ENCODE measurements around the gene NIPAL3.
A peak's percentile ranks its signal among the peaks of the same experiment; 100 is the strongest.
"Not testable (repeated sequence)": the region's sequence is repeated elsewhere in the genome, so short reads cannot be mapped to it uniquely, and the experiment has no call there.

Gene NIPAL3

GRCh38 chr1:24490101-24490781 is 74.6 kb downstream of the NIPAL3 start:
- ATAC-seq (replicated peaks), result no peak
- DNase-seq, result no peak
- Mint-ChIP-seq H3K4me3 (no peak overlapping the region), H3K27ac (no peak overlapping the region), H3K36me3 (peaks cover 0 to 5% of the 10 kb centered on the region in 2 donors), H3K9me3 (peaks cover 0 to 1% of the 10 kb centered on the region in 2 donors), H3K27me3 (no peaks in the 10 kb centered on the region), H3K4me1 (peaks cover 10 to 21% of the 10 kb centered on the region in 2 donors)

- Mint-ChIP-seq H3K27me3 (no peaks in the 10 kb centered on the region), H3K36me3 (peaks cover 0 to 5% of the 10 kb centered on the region in 2 donors), H3K27ac (no peak overlapping the region), H3K9me3 (peaks cover 0 to 1% of the 10 kb centered on the region in 2 donors), H3K4me1 (peaks cover 8 to 18% of the 10 kb centered on the region in 2 donors), H3K4me3 (no peak overlapping the region)
- ATAC-seq (replicated peaks) (no peak), DNase-seq (no peak)
Observed at GRCh38 chr1:24491577-24492360, 76.2 kb downstream of the NIPAL3 start.

DNA sequence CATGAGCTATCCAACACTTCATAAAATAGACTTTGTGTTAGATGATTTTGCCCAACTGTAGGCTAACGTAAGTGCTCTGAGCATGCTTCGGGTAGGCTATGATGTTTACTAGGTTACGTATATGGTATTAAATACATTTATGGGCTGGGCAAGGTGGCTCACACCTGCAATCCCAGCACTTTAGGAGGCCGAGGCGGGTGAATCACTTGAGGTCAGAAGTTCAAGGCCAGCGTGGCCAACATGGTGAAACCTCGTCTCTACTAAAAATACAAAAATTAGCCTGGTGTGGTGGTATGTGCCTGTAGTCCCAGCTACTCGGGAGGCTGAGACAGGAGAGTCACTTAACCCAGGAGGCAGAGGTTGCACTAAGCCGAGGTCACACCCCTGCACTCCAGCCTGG is 77.3 kb downstream of the NIPAL3 start:
- not testable (repeated sequence) for ATAC-seq (replicated peaks); H3K9me3 Mint-ChIP-seq; H3K36me3 Mint-ChIP-seq; H3K27me3 Mint-ChIP-seq; H3K27ac Mint-ChIP-seq; H3K4me3 Mint-ChIP-seq; DNase-seq
- H3K4me1 Mint-ChIP-seq, result peaks cover 2 to 11% of the 10 kb centered on the region in 2 donors

DNA sequence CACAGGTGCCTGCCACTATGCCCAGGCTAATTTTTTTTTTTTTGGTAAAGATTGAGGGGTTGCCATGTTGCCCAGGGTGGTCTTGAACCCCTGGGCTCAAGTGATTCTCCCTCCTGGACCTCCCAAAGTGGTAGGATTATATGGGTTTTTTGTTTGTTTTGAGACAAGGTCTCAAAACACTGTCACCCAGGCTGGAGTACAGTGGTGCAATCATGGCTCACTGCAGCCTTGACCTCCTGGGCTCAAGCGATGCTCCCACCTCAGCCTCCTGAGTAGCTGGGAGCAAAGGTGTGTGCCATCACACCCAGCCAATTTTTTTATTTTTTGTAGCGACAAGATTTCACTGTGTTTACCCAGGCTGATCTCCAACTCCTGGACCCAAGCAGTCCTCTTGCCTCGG is 78.2 kb downstream of the NIPAL3 start:
- no peak for ATAC-seq (replicated peaks)
- no peak for DNase-seq
- no peaks in the 10 kb centered on the region for H3K9me3 Mint-ChIP-seq
- peaks cover 0 to 4% of the 10 kb centered on the region in 2 donors for H3K4me1 Mint-ChIP-seq
- no peaks in the 10 kb centered on the region for H3K27me3 Mint-ChIP-seq
- H3K36me3 Mint-ChIP-seq, result peaks cover 0 to 2% of the 10 kb centered on the region in 2 donors
- H3K27ac Mint-ChIP-seq, result no peak overlapping the region
- H3K4me3 Mint-ChIP-seq, result no peak overlapping the region

DNA sequence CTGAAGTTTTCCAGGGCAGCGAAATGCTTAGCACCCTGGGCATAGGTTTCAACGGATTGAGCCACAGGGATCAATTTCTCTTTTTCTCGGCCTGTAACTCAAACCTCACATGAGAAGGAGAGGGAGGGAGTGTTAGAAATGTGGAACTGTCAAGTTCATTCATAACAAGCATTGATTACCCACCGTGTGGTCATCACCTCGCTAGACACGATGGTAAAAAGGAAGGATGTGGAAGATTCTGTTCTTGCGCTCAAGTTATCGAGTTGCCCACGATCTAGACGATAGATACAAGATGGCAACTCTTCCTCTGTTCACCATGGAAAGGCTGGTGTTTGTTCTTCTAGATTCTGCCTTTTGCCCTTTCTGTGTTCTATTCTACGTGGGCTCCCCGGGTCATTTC is 83.0 kb downstream of the NIPAL3 start:
- DNase-seq (no peak), ATAC-seq (replicated peaks) (no peak)
- H3K9me3 Mint-ChIP-seq, result no peaks in the 10 kb centered on the region
- H3K36me3 Mint-ChIP-seq, result no peaks in the 10 kb centered on the region
- no peak overlapping the region for H3K4me3 Mint-ChIP-seq
- no peaks in the 10 kb centered on the region for H3K27me3 Mint-ChIP-seq
- H3K4me1 Mint-ChIP-seq, result peaks cover 12 to 23% of the 10 kb centered on the region in 2 donors
- no peak overlapping the region for H3K27ac Mint-ChIP-seq

DNA sequence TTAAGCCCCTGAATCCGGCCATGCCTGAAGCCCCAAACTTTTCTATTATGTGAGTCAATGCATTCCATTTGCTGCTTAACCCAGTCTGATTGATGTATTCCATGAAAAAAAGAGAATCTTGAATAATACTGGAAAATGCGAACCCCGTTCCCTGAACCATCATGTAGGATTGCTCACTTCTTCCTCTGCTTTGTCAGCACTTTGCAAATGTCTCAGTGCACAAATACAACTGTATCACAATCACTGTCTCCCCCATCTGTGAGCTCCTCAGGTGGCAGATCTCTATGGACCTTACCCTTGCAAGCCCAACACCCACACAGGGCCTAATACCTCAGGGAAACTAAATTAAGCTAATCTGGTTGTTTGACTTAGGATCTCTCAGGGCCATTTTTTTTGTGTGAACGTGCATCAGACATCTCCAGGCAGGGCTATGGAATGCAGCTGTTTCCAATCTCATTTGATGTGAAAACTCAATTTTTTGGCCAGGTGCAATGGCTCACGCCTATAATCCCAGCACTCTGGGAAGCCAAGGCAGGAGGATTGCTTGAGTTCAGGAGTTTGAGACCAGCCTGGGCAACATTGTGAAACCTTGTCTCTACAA is 84.9 kb downstream of the NIPAL3 start:
- H3K4me3 Mint-ChIP-seq, result no peak overlapping the region
- H3K4me1 Mint-ChIP-seq, result peaks cover 18 to 38% of the 10 kb centered on the region in 2 donors
- DNase-seq (no peak), ATAC-seq (replicated peaks) (no peak)
- no peak overlapping the region for H3K27ac Mint-ChIP-seq
- H3K9me3 Mint-ChIP-seq, result no peaks in the 10 kb centered on the region
- H3K27me3 Mint-ChIP-seq, result no peaks in the 10 kb centered on the region
- H3K36me3 Mint-ChIP-seq, result no peaks in the 10 kb centered on the region

- peak in 1 of 2 donors; percentile 14 for ATAC-seq (replicated peaks)
- H3K27me3 Mint-ChIP-seq, result no peaks in the 10 kb centered on the region
- H3K9me3 Mint-ChIP-seq, result no peaks in the 10 kb centered on the region
- peaks cover 21 to 46% of the 10 kb centered on the region in 2 donors for H3K4me1 Mint-ChIP-seq
- DNase-seq, result no peak
- H3K36me3 Mint-ChIP-seq, result no peaks in the 10 kb centered on the region
- peak overlapping the region; percentile 75 for H3K27ac Mint-ChIP-seq
- H3K4me3 Mint-ChIP-seq, result peak overlapping the region; percentile 83 to 87
Observed at GRCh38 chr1:24501371-24502064, 85.9 kb downstream of the NIPAL3 start.

GRCh38 chr1:24502065-24502708 is 86.6 kb downstream of the NIPAL3 start:
- DNase-seq, result peak; percentile 53
- Mint-ChIP-seq H3K4me1 (peaks cover 23 to 52% of the 10 kb centered on the region in 2 donors), H3K27ac (peak overlapping the region; percentile 75), H3K27me3 (no peaks in the 10 kb centered on the region), H3K36me3 (no peaks in the 10 kb centered on the region), H3K4me3 (peak overlapping the region; percentile 83 to 87), H3K9me3 (no peaks in the 10 kb centered on the region)
- peak; percentile 67 to 68 for ATAC-seq (replicated peaks)

DNA sequence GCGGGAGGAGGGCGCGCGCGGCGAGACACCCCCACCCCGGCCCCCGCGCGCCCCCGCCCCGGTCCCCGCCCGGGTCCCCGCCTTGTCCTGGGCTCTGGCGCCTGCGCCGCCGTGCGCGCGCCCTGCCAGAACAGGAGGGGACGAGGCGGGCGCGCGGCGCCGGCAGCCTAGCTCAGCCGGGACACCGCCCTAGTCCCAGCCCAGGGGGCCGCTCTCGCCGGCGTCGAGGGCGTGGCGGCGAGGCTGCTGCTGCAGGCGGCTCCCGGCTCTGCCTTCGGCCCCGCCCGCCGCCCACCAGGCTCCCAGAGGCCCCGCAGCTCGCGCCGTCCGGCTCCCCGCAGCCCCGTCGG is 87.1 kb downstream of the NIPAL3 start, which contains the start of gene RCAN3:
Gene RCAN3 (plus strand): TSS at position 128 of the 350 bp plus-strand sequence. CDS start 11,537 bp downstream, outside the sequence.
- no peaks in the 10 kb centered on the region for H3K27me3 Mint-ChIP-seq
- peaks cover 25 to 56% of the 10 kb centered on the region in 2 donors for H3K4me1 Mint-ChIP-seq
- H3K36me3 Mint-ChIP-seq, result no peaks in the 10 kb centered on the region
- ATAC-seq (replicated peaks) (peak; percentile 92), DNase-seq (peak; percentile 89)
- peak within 1 kb of the TSS; percentile 96 for H3K27ac Mint-ChIP-seq
- peak within 1 kb of the TSS; percentile 87 to 95 for H3K4me3 Mint-ChIP-seq
- no peaks in the 10 kb centered on the region for H3K9me3 Mint-ChIP-seq

DNA sequence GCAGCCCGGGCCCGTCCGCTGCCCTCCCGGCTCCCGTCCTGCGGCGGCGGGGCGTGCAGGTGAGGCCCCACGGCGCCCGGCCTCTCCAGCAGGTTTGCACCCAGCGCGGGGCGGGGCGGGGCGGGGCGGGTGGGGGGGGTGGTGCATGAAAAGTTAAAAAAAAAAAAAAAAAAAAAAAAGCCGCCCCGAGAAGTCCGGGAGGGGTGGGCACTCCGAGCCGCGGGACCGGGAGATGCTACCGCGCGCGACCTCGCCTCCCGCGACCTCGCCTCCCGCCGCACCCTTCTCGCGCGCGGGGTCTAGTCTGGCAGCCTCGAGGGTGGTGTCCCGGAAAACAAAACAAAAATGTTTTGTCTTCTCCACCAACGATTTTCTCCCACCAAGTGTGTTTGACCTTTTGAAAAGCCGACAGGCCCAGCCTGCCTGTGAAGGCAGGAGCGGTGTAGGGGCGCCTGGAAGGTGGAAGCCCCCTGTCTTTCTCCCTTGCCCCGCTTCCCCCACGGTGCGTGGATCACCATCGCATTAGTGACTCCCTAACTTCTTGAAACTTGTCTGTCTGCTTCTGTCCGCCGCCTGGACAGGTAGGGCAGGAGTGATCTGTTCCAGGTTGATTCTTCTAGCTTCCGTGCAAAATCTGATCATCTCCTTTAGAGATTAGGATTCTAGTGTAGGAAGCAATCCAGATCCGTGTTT is 87.6 kb downstream of the NIPAL3 start:
- peak; percentile 11 to 53 for ATAC-seq (replicated peaks)
- peak overlapping the region; percentile 87 to 95 for H3K4me3 Mint-ChIP-seq
- H3K4me1 Mint-ChIP-seq, result peaks cover 28 to 58% of the 10 kb centered on the region in 2 donors
- H3K27me3 Mint-ChIP-seq, result no peaks in the 10 kb centered on the region
- H3K27ac Mint-ChIP-seq, result peak overlapping the region; percentile 96
- peak; percentile 12 for DNase-seq
- H3K9me3 Mint-ChIP-seq, result no peaks in the 10 kb centered on the region
- peaks cover 0 to 2% of the 10 kb centered on the region in 2 donors for H3K36me3 Mint-ChIP-seq

DNA sequence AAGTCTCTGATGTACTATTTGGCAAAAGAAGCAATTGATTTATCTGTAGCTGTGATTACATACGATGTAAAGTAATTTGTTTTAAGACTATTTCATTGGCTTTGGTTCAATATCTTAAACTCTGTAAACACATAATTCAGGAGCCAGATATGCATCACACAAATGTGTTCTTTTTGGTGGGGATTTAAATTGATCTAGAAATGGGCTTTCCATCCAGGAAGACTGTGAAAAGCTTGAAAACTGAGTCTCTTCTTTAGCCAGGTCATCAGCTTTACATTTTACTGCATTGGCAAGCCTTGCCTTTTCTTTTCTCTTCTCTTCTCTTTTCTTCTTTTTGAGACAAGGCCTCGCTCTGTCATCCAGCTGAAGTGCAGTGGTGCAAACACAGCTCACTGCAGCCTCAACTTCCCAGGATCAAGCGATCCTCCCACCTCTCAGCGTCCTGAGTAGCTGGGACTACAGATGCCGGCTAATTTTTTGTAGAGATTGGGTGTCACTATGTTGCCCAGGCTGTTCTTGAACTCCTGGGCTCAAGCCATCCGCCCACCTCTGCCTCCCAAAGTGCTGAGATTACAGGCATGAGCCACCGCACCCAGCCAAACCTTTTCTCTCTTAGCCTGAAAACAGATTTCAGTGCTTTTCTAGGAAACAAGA is 88.4 kb downstream of the NIPAL3 start:
- Mint-ChIP-seq H3K9me3 (no peaks in the 10 kb centered on the region), H3K27ac (peak overlapping the region; percentile 96), H3K36me3 (peaks cover 0 to 8% of the 10 kb centered on the region in 2 donors), H3K27me3 (no peaks in the 10 kb centered on the region), H3K4me1 (peaks cover 30 to 65% of the 10 kb centered on the region in 2 donors), H3K4me3 (peak overlapping the region; percentile 87 to 95)
- ATAC-seq (replicated peaks), result no peak
- DNase-seq, result no peak

- peaks cover 30 to 65% of the 10 kb centered on the region in 2 donors for H3K4me1 Mint-ChIP-seq
- peak overlapping the region; percentile 87 to 95 for H3K4me3 Mint-ChIP-seq
- H3K27ac Mint-ChIP-seq, result no peak overlapping the region
- DNase-seq (no peak), ATAC-seq (replicated peaks) (no peak)
- H3K27me3 Mint-ChIP-seq, result no peaks in the 10 kb centered on the region
- H3K36me3 Mint-ChIP-seq, result peaks cover 4 to 8% of the 10 kb centered on the region in 2 donors
- H3K9me3 Mint-ChIP-seq, result no peaks in the 10 kb centered on the region
Observed at GRCh38 chr1:24504560-24504959, 89.0 kb downstream of the NIPAL3 start.

DNA sequence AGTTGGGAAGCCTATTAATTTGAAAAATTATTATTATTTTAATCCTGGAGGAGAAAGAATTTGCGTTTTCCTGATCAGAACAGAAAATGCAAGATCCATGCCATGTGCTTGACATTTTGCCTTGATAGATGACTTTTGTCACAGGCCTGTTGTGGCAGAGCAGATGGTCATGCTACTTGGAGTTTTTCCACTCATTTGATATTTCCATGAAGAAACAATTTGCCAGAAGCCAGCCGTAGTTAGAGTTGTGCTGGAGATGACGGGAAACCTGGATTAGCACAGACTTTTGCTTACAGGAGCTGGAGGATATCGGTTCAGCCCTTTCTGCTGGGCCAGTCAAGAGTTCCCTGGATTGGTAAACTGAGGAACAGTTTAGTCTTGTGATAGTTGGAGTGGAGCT is 90.2 kb downstream of the NIPAL3 start:
- Mint-ChIP-seq H3K36me3 (peaks cover 7 to 8% of the 10 kb centered on the region in 2 donors), H3K4me3 (no peak overlapping the region), H3K27me3 (no peaks in the 10 kb centered on the region), H3K9me3 (no peaks in the 10 kb centered on the region), H3K4me1 (peaks cover 26 to 63% of the 10 kb centered on the region in 2 donors), H3K27ac (no peak overlapping the region)
- DNase-seq (no peak), ATAC-seq (replicated peaks) (no peak)

Data from stimulated activated naive B cell treated with anti-CD40 and anti-IgM and Interleukin-4, amounts not matched to agents 10 μg/mL and 1 μg/mL and 100 μg/mL, for 72 hours (primary cell).